GM18909 (cell line): ENCODE data around the gene S100A6.
A peak's percentile ranks its signal among the peaks of the same experiment; 100 is the strongest.
"Not testable (repeated sequence)": the region's sequence is repeated elsewhere in the genome, so short reads cannot be mapped to it uniquely, and the experiment has no call there.

ENCODE experiments used
- ATAC-seq: cut with Tn5 transposase; IDR thresholded peaks from one replicate; pipeline ENCODE4 v1.9.1; 2021; ENCODE audit warnings: mild to moderate bottlenecking; ENCODE audit not compliant: unreplicated experiment, poor library complexity

Gene S100A6

GRCh38 chr1:153535242-153536011 lies at the start of gene S100A6:
Gene S100A6, minus strand, starts transcription at chr1:153535991. Its CDS starts 652 bp downstream, at chr1:153535339.
- peak; percentile 32 for ATAC-seq

- ATAC-seq = no peak
These were observed 49.2 kb upstream of the S100A6 start for GRCh38 chr1:153585006-153585405.

DNA sequence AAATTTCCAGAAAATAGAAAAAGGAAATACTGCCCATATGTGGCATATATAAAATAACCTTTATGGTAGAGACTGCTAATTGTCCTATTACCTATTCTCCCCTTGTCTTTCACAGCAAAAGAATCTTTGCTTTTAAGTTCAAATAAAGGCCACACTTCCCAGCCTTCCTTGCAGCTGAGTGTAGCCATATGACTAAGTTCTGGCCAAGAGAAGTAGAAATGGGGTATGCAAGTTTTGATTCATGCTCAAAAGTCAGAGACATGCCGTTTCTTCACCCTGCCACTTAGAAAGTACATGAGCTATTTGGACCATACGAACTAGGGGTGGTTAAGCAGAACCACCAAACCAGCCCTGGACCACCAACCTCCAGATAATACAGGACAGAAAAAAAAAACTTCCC lies 48.2 kb upstream of the S100A6 start:
- no peak for ATAC-seq

- ATAC-seq = not testable (repeated sequence)
These were observed 47.7 kb upstream of the S100A6 start for GRCh38 chr1:153583514-153583913.

DNA sequence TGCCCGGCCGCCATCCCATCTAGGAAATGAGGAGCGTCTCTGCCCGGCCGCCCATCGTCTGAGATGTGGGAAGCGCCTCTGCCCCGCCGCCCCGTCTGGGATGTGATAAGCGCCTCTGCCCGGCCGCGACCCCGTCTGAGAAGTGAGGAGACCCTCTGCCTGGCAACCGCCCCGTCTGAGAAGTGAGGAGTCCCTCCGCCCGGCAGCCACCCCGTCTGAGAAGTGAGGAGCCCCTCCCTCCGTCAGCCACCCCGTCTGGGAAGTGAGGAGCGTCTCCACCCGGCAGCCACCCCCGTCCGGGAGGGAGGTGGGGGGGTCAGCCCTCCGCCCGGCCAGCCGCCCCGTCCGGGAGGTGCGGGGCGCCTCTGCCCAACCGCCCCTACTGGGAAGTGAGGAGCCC lies 47.0 kb upstream of the S100A6 start:
- ATAC-seq = not testable (repeated sequence)

DNA sequence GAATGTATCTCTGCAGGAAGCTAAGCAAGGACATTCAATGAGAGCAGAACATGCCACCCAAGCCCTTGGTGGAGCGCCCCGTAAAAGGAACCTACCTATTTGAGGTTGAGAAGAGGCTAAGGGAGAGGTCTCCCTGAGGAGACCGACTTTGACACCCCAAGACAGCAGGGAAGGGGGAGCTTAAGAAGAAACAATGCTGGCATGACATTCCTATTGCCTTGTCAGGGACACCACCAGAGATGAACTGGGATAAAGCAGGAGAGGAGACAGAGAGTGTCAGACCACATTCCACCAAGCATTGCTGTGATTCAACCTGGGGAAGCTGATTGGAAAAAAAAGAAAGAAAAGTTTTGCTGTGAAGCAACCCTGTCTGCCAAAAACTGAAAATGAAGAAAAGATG lies 43.1 kb upstream of the S100A6 start:
- ATAC-seq = no peak

DNA sequence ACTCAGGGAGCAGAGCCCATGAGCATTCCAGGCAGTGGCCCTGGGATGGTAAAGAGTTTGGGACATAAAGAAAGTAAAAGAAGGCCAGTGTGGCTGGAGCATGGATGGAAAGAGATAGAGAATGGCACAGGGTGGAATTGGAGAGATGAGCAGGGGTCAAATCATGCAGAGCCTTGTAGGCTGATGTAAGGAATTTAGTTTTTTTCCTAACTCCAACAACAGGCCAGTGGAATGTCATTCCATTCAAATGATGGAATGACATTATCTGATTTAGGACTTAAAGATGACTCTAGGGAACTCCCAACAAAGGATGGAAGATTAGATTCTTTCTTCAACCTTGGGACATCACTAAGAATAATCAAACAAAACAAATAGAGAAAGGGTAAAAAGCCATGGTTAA lies 42.7 kb upstream of the S100A6 start:
- ATAC-seq = no peak

GRCh38 chr1:153577624-153578051 lies 41.8 kb upstream of the S100A6 start:
- no peak for ATAC-seq

DNA sequence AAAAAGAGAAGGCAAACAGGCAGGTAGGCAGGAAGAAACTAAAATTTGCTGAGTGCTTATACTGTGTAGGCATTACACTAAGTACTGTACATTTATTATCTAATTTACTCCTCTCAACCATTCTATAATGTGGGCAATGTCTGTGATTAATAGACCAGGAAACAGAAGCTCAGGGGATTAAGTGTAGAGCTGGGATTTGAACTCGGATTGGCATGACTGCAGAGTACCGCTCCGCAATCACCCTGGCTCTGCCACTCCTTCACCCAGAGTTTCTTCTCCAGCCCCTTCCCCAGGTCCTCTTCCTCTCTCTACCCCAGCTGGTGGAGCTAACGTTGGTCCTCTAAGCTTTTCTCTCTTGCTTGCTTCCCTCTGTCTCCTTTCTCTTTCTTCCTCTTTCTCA lies 41.3 kb upstream of the S100A6 start:
- ATAC-seq = no peak

DNA sequence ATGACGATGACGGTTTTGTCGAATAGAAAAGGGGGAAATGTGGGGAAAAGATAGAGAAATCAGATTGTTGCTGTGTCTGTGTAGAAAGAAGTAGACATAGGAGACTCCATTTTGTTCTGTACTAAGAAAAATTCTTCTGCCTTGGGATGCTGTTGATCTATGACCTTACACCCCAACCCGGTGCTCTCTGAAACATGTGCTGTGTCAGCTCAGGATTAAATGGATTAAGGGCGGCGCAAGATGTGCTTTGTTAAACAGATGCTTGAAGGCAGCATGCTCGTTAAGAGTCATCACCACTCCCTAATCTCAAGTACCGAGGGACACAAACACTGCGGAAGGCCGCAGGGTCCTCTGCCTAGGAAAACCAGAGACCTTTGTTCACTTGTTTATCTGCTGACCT lies 39.7 kb upstream of the S100A6 start:
- ATAC-seq = not testable (repeated sequence)

GRCh38 chr1:153575081-153575491 lies 39.3 kb upstream of the S100A6 start:
- not testable (repeated sequence) for ATAC-seq

GRCh38 chr1:153573351-153573750 lies 37.6 kb upstream of the S100A6 start:
- no peak for ATAC-seq

GRCh38 chr1:153572569-153573015 lies 36.8 kb upstream of the S100A6 start:
- no peak for ATAC-seq

DNA sequence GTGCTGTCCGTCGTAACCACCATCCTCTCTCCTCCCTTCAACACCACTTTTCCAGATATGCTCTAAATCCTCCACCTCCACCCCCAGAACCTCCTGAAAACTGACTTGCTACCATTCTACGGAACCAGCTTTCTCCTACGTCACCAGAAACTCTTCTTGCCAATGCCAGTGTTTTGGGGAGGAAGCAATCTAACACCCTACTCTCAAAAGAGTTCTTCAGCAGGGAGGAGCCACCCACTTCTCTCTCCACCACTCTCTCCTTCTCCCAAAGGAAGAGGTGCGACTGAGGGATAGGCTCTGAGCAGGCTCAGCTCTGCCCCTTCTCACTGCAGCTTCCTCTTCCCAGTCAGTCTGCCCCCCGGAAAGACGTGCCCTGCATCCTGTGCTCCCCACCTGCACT lies 35.9 kb upstream of the S100A6 start:
- ATAC-seq = no peak

GRCh38 chr1:153570874-153571273 lies 35.1 kb upstream of the S100A6 start:
- ATAC-seq = no peak

- no peak for ATAC-seq
These were observed 33.7 kb upstream of the S100A6 start for GRCh38 chr1:153569465-153569864.

- no peak for ATAC-seq
These were observed 32.7 kb upstream of the S100A6 start for GRCh38 chr1:153568367-153569099.

- ATAC-seq = no peak
These were observed 32.0 kb upstream of the S100A6 start for GRCh38 chr1:153567621-153568366.

DNA sequence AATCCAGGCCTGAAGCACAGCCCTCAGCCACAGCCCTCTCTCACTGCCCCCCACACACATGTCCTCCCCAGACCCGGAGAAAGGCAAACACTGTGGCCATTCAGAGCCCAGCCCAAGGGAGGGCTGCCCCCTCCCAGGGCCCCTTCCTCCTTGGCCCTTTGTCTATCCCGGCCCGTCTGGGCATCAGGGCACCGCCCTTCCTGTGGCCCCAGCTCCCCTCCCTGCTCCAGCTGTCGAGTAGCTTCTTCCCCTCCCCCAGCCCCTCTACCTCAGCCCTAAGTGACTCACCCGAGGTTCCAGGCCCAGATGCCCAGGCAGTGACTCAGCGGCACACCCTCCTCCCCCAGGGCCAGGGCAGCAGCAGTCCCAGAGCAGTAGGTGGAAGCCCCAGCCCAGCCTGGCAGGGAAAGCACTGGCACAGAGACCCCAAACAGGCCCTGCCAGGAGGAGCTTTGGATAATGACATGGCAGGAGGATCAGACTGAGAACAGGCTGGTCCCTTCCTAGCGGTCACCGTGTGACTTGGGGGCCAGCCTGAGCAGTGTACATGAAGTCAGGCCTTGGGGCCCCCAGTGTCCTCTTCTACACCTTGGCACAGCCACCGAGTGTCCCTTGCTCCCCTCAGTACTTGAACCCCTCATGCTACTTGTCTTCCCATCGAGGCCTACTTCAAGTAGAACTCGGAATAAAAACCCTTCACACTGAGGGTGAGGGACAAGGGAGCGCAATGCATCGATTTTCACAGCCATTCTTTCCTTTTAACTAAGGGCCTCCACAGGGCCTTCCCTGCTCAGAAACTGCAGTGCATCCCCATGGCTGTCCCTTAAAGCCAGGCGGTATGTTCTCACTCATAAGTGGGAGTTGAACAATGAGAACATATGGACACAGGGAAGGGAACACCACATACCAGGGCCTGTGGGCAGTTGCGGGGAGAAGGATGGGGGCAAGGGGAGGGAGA lies 30.9 kb upstream of the S100A6 start:
- ATAC-seq = no peak
